Measurements from ENCODE around the gene STXBP6. TPM values are rescaled to one million over a fixed set of nuclear protein-coding genes. Genes with fewer than 3 reads are reported as not detected.

The STXBP6 gene
- total RNA-seq, 1 experiment from 2014 or later, result 0.27 TPM

DNA sequence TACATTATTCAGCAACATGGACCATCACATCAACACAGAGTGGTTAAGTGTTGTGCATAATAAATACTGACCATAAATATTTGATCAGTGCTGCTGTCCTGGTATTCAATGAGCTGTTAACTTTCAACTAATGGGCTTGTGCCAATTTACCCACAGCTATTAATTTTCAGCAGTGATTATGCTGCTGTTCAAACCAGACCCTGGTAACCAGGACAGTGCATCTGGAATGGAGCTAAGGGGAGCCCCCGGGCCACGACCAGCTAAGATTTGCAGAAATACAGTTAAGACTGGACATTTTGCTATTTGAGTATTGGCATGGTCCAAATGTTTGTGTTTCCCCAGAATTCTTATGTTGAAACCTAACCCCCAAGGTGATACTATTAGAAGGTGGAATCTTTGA is 235.6 kb downstream of the STXBP6 start:
- H3K9me3 ChIP-seq (ENCODE audit: control insufficient read depth in 1 of 2, insufficient read depth in 1 of 2, low read depth in 1 of 2, low read length in 2 of 2), result peaks cover 0 to 4% of the 10 kb centered on the region in 2 experiments; a peak in 1 of 4 replicates
- intact Hi-C loops (cut with micrococcal nuclease), result no loop called here
- H3K4me3 ChIP-seq (replicated peaks in 1 of 2; ENCODE audit: low read depth in 1 of 2, low read length in 2 of 2), result no peak overlapping the region
- H2AFZ ChIP-seq (ENCODE audit: low read depth, low read length, poor library complexity, severe bottlenecking), result no peak overlapping the region
- ATAC-seq, result no peak
- CTCF ChIA-PET, result no interaction called here
- no peaks in the 10 kb centered on the region for H3K27me3 ChIP-seq (ENCODE audit: insufficient read depth, low read length)
- no peaks in the 10 kb centered on the region for H3K36me3 ChIP-seq (ENCODE audit: control insufficient read depth in 1 of 2, insufficient read depth in 2 of 2, low read length in 2 of 2)
- RAD21 ChIA-PET (ENCODE audit: low non-redundant PET in 1 of 2, low total read pairs in 2 of 2, uncharacterized antibody in 2 of 2, unreplicated experiment in 2 of 2), result no interaction called here
- POLR2A ChIA-PET, result no interaction called here
- no peaks in the 10 kb centered on the region for H3K4me1 ChIP-seq (ENCODE audit: control insufficient read depth in 1 of 2, insufficient read depth in 2 of 2, low read length in 2 of 2)
- TF ChIP-seq, protein P1, sequence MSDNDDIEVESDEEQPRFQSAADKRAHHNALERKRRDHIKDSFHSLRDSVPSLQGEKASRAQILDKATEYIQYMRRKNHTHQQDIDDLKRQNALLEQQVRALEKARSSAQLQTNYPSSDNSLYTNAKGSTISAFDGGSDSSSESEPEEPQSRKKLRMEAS (IDR thresholded peaks at IDR 0.05), result no peak
- TF ChIP-seq ELF1 (IDR thresholded peaks at IDR 0.05; ENCODE audit: borderline replicate concordance, low read depth) (no peak), EZH2 (IDR thresholded peaks at IDR 0.05) (no peak), SIN3A (IDR thresholded peaks at IDR 0.05; ENCODE audit: low read depth) (no peak), RAD21 (IDR thresholded peaks at IDR 0.05; ENCODE audit: low read depth) (no peak), CBX3 (IDR thresholded peaks at IDR 0.05; ENCODE audit: low read depth) (no peak), YY1 (IDR thresholded peaks at IDR 0.05; ENCODE audit: extremely low read depth, insufficient replicate concordance, low read depth, low read length) (no peak), ZNF274 (IDR thresholded peaks at IDR 0.05; ENCODE audit: low read depth, low read length) (no peak), EZH2phosphoT487 (IDR thresholded peaks at IDR 0.05; ENCODE audit: borderline replicate concordance) (no peak), SP1 (IDR thresholded peaks at IDR 0.05; ENCODE audit: low read depth) (no peak), JUND (IDR thresholded peaks at IDR 0.05) (no peak), POLR2A (IDR thresholded peaks at IDR 0.05; ENCODE audit: borderline replicate concordance, extremely low read depth, insufficient read depth, insufficient read length) (no peak), TCF7L2 (IDR thresholded peaks at IDR 0.05; ENCODE audit: borderline replicate concordance, extremely low read depth, insufficient read depth, insufficient read length) (no peak), EGR1 (IDR thresholded peaks at IDR 0.05; ENCODE audit: low read depth) (no peak)
- TF ChIP-seq, protein P2, sequence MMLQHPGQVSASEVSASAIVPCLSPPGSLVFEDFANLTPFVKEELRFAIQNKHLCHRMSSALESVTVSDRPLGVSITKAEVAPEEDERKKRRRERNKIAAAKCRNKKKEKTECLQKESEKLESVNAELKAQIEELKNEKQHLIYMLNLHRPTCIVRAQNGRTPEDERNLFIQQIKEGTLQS (IDR thresholded peaks at IDR 0.05), result no peak
- TF ChIP-seq, protein P3, sequence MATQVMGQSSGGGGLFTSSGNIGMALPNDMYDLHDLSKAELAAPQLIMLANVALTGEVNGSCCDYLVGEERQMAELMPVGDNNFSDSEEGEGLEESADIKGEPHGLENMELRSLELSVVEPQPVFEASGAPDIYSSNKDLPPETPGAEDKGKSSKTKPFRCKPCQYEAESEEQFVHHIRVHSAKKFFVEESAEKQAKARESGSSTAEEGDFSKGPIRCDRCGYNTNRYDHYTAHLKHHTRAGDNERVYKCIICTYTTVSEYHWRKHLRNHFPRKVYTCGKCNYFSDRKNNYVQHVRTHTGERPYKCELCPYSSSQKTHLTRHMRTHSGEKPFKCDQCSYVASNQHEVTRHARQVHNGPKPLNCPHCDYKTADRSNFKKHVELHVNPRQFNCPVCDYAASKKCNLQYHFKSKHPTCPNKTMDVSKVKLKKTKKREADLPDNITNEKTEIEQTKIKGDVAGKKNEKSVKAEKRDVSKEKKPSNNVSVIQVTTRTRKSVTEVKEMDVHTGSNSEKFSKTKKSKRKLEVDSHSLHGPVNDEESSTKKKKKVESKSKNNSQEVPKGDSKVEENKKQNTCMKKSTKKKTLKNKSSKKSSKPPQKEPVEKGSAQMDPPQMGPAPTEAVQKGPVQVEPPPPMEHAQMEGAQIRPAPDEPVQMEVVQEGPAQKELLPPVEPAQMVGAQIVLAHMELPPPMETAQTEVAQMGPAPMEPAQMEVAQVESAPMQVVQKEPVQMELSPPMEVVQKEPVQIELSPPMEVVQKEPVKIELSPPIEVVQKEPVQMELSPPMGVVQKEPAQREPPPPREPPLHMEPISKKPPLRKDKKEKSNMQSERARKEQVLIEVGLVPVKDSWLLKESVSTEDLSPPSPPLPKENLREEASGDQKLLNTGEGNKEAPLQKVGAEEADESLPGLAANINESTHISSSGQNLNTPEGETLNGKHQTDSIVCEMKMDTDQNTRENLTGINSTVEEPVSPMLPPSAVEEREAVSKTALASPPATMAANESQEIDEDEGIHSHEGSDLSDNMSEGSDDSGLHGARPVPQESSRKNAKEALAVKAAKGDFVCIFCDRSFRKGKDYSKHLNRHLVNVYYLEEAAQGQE (IDR thresholded peaks at IDR 0.05; ENCODE audit: low read depth), result no peak
- H3K9me2 ChIP-seq (ENCODE audit: insufficient read depth), result no peaks in the 10 kb centered on the region
- H3K27ac ChIP-seq (ENCODE audit: low read depth, low read length), result no peak overlapping the region
- no peak for DNase-seq (ENCODE audit: low read depth, low spot score)
- no peaks in the 10 kb centered on the region for H4K20me1 ChIP-seq (ENCODE audit: insufficient read depth)
- BruUV-seq (replicated peaks), result no TSS peak
- no peak overlapping the region for H3K9ac ChIP-seq (ENCODE audit: low read length)
- no peaks in the 10 kb centered on the region for H3K79me2 ChIP-seq (ENCODE audit: insufficient read depth, low read length)
- no peak overlapping the region for H3K4me2 ChIP-seq (ENCODE audit: low read length)

Data from HCT116 (cell line).